ENCODE results near the gene PRKAR2A.

The PRKAR2A gene

DNA sequence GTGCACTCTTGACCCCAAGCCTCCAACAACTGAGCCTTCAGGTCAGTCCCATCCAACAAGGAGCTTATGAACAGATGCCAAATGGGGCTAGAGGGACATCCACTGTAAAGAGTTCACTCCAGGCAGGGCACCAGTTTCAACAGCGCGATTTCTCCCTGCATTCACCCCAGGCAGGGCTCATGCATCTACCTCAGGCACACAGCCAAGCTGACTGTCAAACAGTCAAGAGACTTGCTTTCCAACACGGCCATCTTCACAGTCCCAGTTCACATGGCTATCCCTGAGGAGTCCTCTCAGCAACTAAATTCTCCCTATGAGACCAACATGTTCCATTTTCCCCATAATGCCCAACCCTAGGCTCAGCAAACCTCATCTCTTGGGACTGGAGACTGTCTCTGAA is 33.3 kb upstream of the PRKAR2A start:
- no peak overlapping the region for H3K4me3 ChIP-seq (ENCODE audit: low read depth, low read length)

GRCh38 chr3:48879994-48880377 is 32.3 kb upstream of the PRKAR2A start:
- no peak for DNase-seq (ENCODE audit: low read depth)

More for the DNA sequence above, 33.3 kb upstream of the PRKAR2A start:
- DNase-seq (ENCODE audit: low read depth), result no peak
- TF ChIP-seq, protein P1, sequence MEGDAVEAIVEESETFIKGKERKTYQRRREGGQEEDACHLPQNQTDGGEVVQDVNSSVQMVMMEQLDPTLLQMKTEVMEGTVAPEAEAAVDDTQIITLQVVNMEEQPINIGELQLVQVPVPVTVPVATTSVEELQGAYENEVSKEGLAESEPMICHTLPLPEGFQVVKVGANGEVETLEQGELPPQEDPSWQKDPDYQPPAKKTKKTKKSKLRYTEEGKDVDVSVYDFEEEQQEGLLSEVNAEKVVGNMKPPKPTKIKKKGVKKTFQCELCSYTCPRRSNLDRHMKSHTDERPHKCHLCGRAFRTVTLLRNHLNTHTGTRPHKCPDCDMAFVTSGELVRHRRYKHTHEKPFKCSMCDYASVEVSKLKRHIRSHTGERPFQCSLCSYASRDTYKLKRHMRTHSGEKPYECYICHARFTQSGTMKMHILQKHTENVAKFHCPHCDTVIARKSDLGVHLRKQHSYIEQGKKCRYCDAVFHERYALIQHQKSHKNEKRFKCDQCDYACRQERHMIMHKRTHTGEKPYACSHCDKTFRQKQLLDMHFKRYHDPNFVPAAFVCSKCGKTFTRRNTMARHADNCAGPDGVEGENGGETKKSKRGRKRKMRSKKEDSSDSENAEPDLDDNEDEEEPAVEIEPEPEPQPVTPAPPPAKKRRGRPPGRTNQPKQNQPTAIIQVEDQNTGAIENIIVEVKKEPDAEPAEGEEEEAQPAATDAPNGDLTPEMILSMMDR (conservative IDR thresholded peaks at IDR 0.05; ENCODE audit: low read depth, low read length), result no peak

DNA sequence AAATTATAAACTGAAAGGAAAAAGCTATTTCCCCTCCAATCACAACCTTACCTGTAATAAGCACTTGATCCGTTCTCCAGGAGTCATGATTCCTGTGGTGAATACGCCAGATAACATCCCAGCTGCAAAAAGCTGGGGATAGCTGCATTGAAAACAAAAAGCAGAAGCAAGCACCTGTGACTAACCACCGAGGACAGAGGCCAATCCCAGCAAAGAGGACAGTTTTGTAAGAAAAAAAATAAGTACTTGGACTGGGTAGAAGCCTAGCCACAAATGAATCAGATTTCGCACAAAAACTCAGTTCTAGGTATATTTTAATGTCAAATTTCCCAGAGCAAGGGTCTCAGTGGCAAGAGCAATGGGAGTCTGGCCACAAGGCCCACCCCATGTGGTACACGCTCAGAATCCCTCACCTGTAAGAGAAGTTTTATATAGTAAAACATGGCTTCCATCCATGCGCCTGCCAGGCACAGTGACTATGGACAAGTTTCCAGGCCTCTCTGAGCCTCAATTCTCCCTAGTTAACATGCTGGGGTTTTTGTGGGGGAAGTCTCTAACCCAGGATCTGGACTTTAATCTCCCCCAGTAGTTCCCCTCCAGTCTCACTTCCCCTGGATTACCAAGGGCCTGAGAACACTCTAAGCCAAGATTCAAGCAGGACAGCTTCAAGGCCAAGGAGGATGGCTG is 31.8 kb upstream of the PRKAR2A start:
- no peak overlapping the region for H3K4me3 ChIP-seq (ENCODE audit: low read depth, low read length)
- TF ChIP-seq, protein P1 (conservative IDR thresholded peaks at IDR 0.05; ENCODE audit: low read depth, low read length), result no peak
- DNase-seq (ENCODE audit: low read depth), result no peak

More at GRCh38 chr3:48879994-48880377, 32.3 kb upstream of the PRKAR2A start:
- TF ChIP-seq, protein P1 (conservative IDR thresholded peaks at IDR 0.05; ENCODE audit: low read depth, low read length), result no peak
- no peak overlapping the region for H3K4me3 ChIP-seq (ENCODE audit: low read depth, low read length)

DNA sequence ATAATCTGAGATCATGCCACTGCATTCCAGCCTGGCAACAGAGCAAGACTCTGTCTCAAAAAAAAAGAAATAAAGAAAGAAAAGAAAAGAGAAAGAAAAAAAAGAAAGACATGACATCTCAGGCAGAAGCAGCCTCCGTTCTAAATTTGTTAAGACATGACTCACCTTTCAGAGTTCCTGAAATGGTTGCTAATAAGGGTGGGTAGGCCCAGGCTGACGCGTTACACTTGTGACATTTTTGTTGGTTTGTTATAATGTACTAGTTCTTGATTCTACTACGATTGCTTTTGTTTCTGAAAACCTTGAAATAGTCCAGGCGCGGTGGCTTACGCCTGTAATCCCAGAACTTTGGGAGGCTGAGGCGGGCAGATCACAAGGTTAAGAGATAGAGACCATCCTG is 30.0 kb upstream of the PRKAR2A start:
- DNase-seq (ENCODE audit: low read depth), result no peak
- no peak overlapping the region for H3K4me3 ChIP-seq (ENCODE audit: low read depth, low read length)
- TF ChIP-seq, protein P1 (conservative IDR thresholded peaks at IDR 0.05; ENCODE audit: low read depth, low read length), result no peak

- no peak for DNase-seq (ENCODE audit: low read depth)
Measured at GRCh38 chr3:48863122-48863521, 15.4 kb upstream of the PRKAR2A start.

DNA sequence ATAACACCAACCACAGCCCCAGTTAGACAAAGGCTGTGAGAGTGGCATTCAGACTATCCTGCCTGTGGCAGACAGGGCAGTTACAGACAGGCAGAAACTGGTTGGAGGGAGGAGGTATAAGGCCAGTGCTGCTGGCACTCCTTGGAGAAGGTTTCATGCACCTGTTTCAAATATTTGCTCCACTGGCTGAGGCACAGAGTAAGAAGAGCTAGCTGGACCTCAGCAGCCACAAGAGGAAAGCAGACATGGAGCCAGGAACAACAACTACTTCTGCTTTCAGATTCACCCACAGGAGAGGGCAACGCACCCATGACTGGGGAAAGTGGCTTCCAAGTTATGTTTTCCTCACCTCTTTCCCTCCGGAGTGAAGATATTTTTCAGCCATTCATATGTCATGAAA is 11.5 kb upstream of the PRKAR2A start:
- TF ChIP-seq, protein P1 (conservative IDR thresholded peaks at IDR 0.05; ENCODE audit: low read depth, low read length), result no peak
- no peak for DNase-seq (ENCODE audit: low read depth)
- no peak overlapping the region for H3K4me3 ChIP-seq (ENCODE audit: low read depth, low read length)

More at GRCh38 chr3:48863122-48863521, 15.4 kb upstream of the PRKAR2A start:
- TF ChIP-seq, protein P1 (conservative IDR thresholded peaks at IDR 0.05; ENCODE audit: low read depth, low read length), result no peak
- H3K4me3 ChIP-seq (ENCODE audit: low read depth, low read length), result no peak overlapping the region

DNA sequence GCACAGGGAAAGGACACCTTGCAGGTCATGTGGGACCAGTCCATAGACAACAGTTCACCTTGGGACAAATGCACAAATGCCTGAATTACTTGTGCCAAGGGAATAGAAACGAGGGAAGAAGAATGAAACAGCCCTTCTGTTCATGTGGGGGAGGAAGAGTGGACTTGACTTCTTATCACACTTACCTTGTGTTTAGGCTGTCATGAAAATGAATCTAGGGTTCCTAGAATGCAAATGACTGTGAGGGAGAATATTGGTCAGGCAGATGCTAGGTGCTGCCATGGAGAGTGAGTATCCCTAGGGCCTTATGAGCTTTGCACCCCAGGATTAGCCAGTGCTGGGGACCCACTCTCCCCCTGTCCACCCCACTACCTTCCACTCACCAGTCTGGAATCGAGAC is 11.0 kb upstream of the PRKAR2A start:
- no peak for DNase-seq (ENCODE audit: low read depth)
- no peak overlapping the region for H3K4me3 ChIP-seq (ENCODE audit: low read depth, low read length)
- TF ChIP-seq, protein P1 (conservative IDR thresholded peaks at IDR 0.05; ENCODE audit: low read depth, low read length), result no peak

Measured in choroid plexus epithelial cell (primary cell).